Measurements from ENCODE around the gene OR6Q1. TPM values are rescaled to one million over a fixed set of nuclear protein-coding genes. Genes with fewer than 3 reads are reported as not detected.
A peak's percentile ranks its signal among the peaks of the same experiment; 100 is the strongest.
"Not testable (repeated sequence)": the region's sequence is repeated elsewhere in the genome, so short reads cannot be mapped to it uniquely, and the experiment has no call there.

The OR6Q1 gene, protein sequence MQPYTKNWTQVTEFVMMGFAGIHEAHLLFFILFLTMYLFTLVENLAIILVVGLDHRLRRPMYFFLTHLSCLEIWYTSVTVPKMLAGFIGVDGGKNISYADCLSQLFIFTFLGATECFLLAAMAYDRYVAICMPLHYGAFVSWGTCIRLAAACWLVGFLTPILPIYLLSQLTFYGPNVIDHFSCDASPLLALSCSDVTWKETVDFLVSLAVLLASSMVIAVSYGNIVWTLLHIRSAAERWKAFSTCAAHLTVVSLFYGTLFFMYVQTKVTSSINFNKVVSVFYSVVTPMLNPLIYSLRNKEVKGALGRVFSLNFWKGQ
- not detected for polyA plus RNA-seq (ENCODE audit: insufficient read length in 10 of 10)
- long read RNA-seq, donor 1: 0 reads
- long read RNA-seq, donor 2: 0 reads
- long read RNA-seq, donor 3: 0 reads
- long read RNA-seq, donor 4: 0 reads
- long read RNA-seq, donor 5: 0 reads
- long read RNA-seq, donor 6: 0 reads
- long read RNA-seq, donor 7: 0 reads
- long read RNA-seq, donor 8: 0 reads
- long read RNA-seq, donor 9: 0 reads

DNA sequence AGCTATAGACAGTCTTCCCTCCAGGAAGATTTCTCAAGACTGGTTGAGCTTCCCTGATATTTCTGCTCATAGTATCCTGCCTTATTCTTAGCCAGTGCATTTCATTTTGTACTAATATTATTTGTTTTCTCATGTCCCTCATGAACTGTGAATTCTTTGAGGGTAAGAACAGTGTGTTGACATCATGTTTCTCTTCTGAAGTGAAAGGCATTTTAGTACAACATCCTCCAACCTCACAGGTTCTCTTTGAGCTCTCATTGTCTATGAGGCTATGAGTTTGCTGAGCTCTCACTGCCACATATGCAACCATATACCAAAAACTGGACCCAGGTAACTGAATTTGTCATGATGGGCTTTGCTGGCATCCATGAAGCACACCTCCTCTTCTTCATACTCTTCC is at the start of gene OR6Q1:
Gene OR6Q1, plus strand, starts transcription at position 301 of the 400 bp plus-strand sequence. Its CDS starts 0 bp downstream, at position 301.
- no peak for DNase-seq

DNA sequence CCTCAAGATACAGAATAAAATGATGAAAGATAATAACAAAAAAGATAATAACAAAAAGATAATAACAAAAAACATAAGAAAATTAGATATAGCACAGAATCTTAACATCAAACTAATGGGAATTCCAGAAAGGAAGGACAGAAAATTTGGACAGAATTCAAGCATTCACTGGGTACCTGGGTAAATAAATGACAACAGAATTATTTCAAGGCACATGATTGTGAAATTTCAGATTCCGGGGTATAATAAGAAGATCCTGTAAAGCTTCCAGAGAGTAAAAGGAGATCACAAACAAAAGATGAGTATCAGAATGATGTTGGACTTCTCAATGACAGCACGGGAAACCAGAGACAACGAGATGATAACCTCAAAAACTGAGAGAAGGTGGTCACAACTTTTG is 49.2 kb upstream of the OR6Q1 start:
- DNase-seq: no peak

DNA sequence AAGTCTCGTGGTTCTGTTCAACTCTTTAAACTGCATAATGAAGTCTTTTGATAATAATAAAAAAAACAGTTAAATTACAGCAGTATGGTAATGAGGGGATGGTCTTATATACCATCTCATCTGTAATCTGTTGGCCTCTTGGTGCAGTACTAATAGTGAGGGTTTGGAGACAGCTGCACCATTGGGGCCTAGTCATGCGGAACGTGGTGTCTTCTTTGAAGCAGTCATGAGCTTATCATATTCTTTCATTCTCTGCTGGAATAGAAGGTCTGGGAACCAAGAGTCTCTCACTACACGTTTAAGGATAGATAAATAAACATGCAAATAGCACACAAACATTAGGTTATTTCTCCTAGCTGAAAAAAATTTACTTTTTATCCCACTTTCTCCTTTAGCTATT is 48.0 kb upstream of the OR6Q1 start:
- no peak for DNase-seq

DNA sequence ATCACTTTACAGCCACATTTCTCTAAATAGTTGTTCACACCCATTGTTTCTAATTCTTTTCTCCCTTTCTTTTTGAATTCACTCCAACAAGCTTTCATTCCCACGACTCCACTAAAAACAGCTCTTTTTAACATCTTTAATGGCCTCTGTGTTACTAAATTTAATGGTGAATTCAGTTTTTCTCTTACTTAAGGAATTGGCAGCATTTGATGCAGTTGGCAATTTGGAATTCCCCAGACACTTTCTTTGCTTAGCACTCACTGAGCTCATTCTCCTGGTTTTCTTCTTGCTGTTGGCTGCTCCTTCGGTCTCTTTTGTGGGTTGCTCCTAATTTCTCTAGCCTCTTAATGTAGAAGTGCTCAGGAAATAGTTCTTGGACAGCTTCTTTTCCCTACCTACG is 47.6 kb upstream of the OR6Q1 start:
- DNase-seq: no peak

DNA sequence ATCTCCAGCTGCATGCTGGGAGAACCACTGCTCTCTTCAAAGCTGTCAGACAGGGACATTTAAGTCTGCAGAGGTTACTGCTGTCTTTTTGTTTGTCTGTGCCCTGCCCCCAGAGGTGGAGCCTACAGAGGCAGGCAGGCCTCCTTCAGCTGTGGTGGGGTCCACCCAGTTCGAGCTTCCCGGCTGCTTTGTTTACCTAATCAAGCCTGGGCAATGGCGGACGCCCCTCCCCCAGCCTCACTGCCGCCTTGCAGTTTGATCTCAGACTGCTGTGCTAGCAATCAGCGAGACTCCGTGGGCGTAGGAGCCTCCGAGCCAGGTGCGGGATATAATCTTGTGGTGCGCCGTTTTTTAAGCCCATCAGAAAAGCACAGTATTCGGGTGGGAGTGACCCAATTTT is 31.2 kb upstream of the OR6Q1 start:
- DNase-seq: not testable (repeated sequence)

DNA sequence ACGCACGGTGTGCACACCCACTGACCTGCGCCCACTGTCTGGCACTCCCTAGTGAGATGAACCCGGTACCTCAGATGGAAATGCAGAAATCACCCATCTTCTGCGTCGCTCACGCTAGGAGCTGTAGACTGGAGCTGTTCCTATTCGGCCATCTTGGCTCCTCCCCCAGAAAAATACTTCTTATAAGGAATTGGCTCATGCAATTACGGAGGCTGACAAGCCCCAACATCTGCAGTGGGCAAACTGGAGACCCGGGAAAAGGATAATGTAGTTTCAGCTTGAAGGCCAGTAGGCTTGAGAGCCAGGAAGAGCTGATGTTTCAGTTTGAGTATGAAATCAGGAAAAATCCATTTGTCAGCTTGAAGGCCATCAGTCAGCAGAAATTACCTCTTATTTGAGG is 30.7 kb upstream of the OR6Q1 start:
- DNase-seq: not testable (repeated sequence)

DNA sequence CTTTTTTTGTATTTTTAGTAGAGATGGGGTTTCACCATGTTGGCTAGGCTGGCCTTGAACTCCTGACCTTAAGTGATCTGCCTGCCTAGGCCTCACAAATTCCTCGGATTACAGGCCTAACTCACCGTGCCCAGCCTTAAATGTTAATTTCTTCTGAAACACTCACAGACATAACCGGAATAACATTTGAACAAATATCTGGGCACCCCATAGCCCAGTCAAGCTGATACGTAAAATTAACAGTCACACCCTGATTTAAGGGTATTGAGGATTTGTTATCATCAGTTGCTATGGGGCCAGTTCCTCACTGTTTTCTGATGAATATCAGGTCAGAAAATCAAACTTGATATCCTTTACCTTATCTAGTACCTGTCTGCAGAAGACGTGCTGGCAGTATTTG is 30.1 kb upstream of the OR6Q1 start:
- DNase-seq: no peak

DNA sequence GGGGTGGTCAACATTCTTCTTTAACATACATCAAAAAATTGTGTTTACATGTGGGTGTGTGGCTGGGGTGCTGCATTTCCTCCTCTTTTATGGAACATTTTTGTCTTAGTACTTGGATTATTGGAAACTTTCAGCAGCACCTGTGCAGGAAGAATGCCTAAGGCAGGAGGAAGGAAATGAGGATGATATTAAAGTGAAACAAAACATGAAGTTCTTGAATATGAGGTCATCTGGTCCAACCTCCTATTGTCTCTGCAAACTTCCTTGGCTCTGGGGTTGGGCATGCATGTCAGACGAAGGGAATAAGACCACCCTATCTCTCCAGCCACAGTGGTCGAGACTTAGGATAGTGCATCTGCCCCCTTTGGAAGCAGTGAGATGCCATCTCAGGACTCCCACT is 27.7 kb upstream of the OR6Q1 start:
- DNase-seq: no peak

DNA sequence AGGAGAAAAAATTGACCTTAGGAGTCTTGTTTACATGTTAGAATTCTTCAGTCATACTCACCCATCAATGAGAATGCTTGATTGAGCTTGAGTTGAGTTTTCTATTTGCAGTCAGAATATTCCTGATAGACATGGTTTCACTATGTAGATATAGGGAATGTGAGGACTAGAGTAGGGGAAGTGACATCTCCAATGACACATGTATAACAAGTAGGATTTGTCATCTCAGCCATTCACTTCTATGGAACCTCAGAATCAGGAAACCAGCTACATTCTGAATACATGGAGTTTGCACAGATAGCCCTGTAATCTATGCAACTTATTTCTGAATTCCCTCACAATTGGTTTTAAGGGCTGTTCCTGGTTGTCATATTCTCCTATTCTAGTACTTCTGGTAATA is 27.2 kb upstream of the OR6Q1 start:
- no peak for DNase-seq

DNA sequence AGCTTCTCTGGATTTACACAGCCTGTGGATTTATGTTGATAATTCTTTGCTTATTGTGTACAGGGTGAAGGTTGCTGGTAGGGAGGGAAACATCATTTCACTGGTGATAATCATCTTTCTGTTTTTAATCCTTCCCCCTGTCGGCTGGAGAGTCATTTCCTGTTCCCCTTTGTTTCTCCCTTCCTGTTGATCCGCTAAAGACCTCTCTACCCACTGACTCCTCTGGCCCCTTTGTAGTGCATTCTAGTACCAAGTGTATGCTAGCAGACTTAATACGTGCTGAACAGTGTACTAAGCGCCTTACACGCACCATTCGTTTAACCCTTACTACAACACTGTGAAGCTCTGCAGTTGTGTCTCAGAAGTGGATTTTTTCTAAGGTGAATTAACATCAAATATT is 26.1 kb upstream of the OR6Q1 start:
- DNase-seq: no peak

DNA sequence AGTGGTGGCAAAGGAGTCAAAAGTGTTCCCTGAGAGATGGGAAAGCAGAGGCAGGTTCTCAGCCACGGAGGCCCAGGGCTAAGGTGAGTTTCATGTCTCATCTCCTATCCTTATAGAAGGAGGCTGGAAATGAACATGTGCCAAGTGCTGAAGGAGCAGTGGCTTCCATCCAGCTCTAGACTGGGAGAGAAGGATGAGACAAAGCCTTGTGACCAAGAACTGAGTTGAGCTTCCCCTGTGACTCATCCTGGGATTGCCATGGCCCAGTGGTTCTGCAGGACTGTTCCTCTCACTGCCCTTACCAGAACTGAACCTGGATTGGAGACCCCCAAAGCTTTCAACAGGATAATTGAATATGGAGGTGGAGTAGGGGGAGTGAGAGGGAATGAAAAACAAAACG is 23.8 kb upstream of the OR6Q1 start:
- no peak for DNase-seq

DNA sequence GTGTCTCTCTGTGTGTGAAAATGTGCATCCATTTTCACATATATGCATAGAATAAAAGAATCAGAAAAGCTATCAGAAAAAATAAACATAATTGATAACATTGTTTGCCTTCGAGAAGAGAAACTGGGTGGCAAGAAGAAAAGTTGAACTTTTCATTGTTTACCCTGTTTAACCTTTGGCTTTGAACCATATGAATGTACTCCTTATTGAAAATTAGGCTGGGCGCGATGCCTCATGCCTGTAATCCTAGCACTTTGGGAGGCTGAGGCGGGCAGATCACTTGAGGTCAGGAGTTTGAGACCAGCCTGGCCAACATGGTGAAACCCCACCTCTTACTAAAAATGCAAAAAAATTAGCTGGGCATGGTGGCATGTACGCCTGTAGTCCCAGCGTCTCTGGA is 19.0 kb upstream of the OR6Q1 start:
- DNase-seq: no peak

DNA sequence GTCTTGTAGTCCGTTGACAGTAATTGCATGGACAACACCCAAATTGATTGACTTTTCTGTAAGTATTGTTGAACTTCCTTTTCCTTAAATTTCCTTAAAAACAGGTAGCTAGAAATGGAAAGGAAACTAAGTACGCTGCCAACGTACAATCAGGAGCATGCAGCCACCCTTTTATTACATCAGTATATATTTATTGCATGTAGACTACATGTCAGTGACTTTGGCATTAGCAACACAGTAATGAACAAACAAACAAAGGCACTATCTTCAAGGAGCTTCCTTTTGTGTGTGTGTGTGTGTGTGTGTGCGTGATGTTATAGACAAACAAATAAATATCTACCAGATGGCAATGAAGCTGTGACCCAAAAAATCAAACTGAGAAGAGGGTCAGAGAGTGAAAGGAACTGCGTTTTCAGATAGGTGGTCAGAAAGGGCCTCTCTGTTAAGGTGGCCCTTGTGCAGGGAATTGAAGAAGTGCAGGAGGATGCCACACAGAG is 7.3 kb upstream of the OR6Q1 start, which contains the start of gene OR9Q1:
Gene OR9Q1, plus strand, starts transcription at position 447 of the 497 bp plus-strand sequence. CDS start 155,564 bp downstream, outside the sequence.
- no peak for DNase-seq

DNA sequence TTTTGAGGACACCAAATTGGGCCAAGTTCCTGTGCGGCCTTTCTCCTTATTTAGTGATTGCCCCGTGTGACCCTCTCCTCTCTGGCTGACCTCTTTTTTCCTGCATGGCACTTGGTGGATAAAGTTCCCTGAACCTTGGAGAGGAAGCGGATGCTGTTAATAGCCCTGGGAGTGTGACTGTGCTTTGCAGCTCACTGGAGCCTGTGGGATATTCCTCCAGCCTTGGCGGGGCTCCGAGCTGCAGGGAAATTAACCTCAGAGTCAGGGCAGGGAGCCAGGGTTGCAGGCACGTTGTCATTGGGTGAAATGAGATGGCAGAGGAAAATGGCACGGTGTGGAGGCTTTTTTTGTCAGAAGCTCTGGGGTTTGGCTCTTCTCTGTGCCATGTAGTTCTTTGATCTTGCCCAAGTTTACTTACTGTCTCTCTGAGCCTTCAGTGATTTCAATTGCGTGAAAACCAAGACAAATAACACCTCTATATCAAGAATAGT is 6.1 kb upstream of the OR6Q1 start:
- peak; percentile 33 to 59 (median 35) for DNase-seq

DNA sequence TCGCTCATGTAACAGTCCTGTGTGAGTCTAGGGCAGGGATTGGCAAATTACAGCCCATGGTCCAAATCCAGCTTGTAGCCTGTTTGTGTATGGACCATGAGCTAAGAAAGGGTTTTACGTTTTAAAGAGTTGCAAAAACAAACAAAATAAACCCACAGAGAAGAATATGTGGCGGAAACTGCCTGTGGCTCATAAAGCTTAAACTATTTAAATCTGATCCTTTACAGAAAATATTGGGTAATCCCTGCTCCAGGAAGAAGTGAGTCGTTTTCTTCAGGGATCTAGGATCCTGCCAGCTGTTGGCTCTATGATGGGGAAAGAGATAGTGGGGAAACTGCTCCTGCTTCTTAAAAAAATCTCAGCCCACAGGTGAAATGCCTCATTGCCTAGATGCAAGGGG is 3.4 kb upstream of the OR6Q1 start:
- DNase-seq: no peak

DNA sequence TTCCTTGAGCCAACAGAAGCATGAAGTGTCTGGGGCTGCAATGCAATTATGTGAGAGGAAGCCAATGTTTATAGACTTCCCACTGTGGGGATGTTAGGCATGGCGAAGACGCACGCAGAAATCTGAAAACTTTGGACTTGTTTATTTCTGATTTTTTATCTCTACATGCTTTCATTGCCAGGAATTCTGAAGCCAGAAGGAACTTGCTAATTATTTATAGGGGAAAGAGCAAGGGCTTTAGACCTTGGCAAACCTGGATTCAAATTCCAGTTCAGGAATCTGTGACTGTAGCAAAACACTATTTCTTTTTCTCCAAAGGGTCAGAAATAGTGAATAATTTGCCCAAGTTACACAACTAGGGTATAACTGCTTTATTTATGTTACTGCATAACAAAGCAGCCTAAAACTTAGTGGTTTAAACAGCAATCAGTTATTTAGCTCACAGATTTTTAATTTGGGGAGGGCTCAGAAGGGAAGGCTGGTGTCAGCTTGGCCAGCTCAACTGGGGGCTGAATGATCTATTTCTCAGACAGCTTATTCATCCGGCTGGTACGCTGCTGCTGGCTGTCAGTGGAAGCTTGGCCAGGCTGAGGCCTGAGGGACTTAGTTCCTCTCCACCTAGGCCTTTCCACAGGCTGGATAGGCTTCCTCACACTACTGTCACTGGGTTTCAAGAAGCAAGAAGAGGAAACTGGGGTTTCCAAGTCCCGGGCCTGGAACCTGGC is 1.9 kb upstream of the OR6Q1 start:
- no peak for DNase-seq

DNA sequence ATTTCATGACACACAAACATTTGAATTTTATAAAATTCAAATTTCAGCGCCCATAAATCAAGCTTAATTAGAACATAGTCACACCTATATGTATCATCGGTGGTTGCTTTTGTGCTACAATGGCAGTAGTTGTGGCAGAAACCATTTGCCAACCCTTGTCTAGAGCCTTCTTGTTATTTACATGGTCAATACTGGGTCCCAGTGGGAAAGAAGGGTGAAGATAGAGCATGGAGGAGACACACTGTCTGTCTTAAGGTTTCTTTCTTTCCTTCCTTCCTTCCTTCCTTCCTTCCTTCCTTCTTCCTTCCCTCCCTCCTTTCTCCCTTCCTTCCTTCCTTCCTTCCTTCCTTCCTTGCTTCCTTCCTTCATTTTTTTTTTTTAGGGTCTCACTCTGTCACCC is 3.7 kb downstream of the OR6Q1 start:
- DNase-seq: no peak

DNA sequence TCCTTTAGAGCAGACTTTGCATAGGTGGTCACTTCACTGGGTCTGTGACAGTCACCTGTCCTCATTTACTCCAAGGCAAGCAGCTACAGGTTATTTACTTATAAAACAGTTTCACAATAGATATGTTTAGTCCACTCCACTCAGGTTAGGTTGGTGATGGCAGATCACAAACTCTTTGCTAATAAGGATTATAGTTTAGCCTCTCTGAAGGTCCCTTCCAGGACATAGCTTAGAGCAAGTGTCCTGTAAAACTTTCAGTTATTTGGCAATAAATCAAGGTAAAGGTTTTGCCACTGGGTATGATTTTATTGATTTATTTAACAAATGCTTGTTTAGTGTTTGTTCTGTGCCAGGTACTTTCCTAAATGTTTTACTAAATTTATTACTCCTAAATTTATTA is 8.8 kb downstream of the OR6Q1 start:
- DNase-seq: no peak

DNA sequence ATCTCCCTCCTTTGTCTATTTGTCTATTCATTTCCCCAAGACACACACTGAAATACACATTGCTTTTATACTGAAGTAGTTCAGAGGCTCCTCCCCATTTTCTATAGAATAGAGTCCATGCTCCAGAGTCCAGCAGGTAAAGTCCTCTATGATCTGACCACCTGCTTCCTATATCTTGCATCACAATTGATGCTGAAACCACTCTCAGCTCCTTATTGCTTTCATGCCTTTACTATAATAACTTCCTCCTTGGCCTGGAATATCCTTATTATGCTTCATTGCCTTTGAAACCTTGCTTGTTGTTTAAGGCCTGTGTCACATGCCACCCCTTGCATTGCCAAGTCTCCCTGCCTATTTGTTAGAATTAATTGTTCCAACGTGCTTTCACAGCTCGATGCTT is 12.6 kb downstream of the OR6Q1 start:
- no peak for DNase-seq

DNA sequence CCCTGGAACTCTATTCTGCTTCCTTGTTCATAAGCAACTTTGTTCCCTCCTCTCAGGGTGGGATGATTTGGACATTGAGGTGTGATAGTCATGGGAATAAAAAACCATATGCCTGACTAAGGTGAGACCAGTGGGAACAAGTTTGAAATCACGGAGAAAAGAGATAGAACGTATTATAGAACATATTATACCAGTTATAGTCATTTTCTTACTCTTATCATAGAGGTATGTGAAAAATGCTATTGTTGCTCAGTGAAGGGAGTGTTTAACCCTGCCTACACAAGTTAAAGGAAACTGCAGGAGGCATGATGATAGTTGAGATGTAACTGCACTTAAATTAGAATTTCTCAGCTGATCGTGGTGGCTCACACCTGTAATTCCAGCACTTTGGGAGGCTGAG is 15.5 kb downstream of the OR6Q1 start:
- DNase-seq: no peak

DNA sequence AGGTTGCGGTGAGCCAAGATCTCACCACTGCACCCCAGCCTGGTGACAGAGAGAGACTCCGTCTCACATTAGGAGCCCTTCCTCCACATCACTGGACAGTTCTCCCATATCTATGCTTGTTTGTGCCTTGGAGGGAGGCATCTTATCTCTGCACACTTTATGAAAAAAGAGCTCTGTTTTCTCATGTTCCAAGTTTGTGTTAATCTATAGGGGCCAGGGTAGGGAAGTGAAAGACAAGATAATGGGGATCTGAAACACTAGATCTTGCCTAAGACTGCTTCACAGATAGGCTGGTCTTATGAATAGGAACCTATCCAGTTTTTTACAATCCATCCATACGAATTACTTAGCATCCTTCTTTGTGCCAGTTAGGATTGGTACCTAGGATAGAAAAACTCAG is 17.1 kb downstream of the OR6Q1 start:
- DNase-seq: no peak

DNA sequence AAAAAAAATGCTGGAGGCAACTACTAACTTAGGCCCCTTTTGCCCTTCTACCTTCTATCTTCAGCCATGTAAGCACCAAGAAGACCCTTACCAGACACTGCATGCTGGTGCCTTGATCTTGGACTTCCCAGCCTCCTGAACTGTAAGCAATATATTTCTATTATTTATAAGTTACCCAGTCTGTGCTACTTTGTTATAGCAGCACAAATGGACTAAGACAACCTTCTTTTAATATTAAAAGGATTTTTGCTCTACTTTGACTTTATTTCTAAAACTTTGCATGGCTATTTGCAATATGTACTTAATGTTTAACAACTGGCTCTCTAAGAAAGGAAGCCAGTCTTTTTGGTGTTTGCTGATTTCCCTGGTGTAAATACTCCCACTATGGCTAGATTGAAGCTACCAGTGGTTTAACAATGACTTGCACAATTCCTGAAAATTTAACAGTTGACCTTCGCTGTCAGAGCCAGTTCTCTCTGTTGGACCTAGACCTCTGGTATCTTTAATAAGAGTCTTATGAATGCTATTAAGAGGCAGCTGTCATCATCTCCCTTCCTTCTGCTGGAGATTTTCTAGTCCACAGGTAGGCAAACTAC is 25.2 kb downstream of the OR6Q1 start:
- no peak for DNase-seq
